Activated T-cell treated with anti-CD3 and anti-CD28 coated beads, Interleukin-2, amount 50 U/mL, for 1 hour (primary cell): ENCODE results near the gene EVI2B.
"Not testable (repeated sequence)": the region's sequence is repeated elsewhere in the genome, so short reads cannot be mapped to it uniquely, and the experiment has no call there.

ENCODE experiments used
- DNase-seq: peaks from one replicate; pipeline ENCODE4 v3.0.0-alpha.2; 2020

EVI2B gene

DNA sequence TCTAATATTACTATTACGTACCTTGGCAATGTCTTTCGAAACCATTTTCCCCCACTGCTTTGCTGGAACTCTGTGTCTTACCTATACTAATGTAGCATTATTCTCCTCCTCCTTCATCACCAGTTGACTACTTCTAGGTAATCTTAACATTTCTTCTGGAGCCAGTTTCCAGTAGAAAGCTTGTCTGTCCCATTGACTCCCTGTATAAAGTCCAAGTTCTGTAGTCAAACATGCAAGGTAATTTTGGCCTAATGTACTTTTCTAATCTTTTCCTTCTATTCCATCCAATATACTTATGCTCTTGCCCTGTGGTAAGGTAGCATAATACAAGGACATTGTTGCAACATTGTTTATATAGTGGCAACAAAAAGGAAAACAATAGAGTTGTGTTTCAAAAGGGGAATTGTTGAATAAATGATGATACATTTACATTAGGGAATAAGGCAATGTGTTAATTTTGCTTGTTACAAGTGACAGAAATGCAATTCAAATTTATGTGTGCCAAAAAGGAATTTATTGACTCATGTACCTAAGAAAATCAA, 44.7 kb downstream of the EVI2B start:
- DNase-seq, result no peak

DNA sequence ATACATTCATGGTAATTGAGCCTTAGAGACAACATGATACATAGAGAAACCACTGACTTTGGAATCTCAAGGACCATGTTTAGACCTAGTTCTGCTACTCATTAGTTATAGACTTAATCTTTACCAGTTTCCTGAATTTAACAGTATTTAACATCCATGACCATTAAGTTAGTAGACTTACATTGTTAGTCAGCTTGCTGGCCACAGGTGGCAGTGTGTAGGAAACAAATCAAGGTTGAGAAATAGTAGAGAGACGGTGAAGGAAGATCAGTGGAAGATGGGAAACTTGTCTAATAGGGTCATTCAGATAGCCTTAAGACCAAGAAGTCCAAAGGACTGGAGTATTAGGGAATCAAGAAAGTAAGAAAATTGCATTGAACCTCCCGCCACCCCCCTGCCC, 47.8 kb downstream of the EVI2B start:
- no peak for DNase-seq

DNA sequence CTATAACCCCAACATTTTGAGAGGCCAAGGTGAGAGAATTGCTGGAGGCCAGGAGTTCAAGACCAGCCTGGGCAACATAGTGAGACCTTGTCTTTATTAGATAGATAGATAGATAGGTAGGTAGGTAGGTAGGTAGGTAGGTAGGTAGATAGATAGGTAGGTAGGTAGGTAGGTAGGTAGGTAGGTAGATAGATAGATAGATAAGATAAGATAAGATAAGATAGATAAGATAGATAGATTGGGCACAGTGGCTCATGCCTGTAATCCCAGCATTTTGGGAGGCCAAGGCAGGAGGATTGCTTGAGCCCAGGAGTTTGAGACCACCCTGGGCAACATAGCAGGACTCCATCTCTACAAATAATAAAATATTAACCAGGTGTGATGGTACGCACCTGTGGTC, 50.9 kb downstream of the EVI2B start:
- not testable (repeated sequence) for DNase-seq

- DNase-seq, result no peak
These were observed 52.3 kb downstream of the EVI2B start for GRCh38 chr17:31261601-31262000.

DNA sequence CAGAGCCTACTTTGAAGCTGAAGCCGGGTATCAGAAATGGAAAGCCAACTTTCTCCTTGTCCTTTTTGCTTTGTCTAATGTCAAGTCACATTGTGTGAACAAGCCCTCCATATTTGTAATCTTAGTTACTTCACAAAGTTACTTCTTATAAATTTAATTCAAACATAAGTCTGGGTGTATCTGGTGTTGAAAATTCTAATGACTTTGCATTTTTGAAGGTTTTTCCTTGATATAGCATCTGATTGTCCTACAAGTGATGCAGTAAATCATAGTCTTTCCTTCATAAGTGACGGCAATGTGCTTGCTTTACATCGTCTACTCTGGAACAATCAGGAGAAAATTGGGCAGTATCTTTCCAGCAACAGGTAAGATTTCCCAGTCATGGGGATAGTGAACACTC, 53.7 kb downstream of the EVI2B start:
- no peak for DNase-seq

DNA sequence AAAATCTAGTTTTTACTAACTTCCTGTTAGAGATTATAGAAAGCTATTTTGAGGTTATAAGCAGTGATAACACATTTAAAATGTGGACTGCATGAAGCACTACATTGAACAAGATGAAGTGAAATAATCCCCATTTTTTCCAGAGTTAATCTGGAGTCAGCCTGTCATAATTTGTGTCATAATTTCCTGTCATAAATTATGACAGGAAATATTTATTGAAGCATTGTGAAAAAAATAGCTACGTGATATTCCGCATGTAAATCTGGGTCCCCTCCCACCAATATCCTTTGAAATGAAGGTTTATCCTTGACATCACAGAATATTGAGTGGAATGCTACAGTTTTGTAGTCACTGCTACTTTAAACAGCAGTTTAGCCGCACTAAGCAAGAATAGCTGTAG, 56.9 kb downstream of the EVI2B start:
- no peak for DNase-seq

- no peak for DNase-seq
These were observed 59.2 kb downstream of the EVI2B start for GRCh38 chr17:31254654-31255053.
